Epithelial cell of proximal tubule (primary cell): ENCODE results near the gene SDK2. TPM values are rescaled to one million over a fixed set of nuclear protein-coding genes. Genes with fewer than 3 reads are reported as not detected.

Source experiments
- DNase-seq: peaks from one replicate; pipeline ENCODE4 v3.0.0-alpha.2; 2011; ENCODE audit warnings: low read depth
- H3K4me3 ChIP-seq: 2 replicates; pipeline ENCODE4 v1.5.1; 2011; ENCODE audit warnings: low read depth, mild to moderate bottlenecking, low read length
- total RNA-seq: library from RNA; depleted of rRNA; stranded (reverse); fragments of >200 nt; gene quantifications from 2 replicates; pipeline ENCODE4 v1.2.3, GENCODE V29; 2015
- TF ChIP-seq, protein P1 (sequence below): conservative IDR thresholded peaks from 2 replicates; pipeline ENCODE4 v1.5.1; 2012; ENCODE audit warnings: low read depth, mild to moderate bottlenecking, low read length

Gene SDK2
- total RNA-seq, 1 donor from 2014 or later: 0.12 TPM

DNA sequence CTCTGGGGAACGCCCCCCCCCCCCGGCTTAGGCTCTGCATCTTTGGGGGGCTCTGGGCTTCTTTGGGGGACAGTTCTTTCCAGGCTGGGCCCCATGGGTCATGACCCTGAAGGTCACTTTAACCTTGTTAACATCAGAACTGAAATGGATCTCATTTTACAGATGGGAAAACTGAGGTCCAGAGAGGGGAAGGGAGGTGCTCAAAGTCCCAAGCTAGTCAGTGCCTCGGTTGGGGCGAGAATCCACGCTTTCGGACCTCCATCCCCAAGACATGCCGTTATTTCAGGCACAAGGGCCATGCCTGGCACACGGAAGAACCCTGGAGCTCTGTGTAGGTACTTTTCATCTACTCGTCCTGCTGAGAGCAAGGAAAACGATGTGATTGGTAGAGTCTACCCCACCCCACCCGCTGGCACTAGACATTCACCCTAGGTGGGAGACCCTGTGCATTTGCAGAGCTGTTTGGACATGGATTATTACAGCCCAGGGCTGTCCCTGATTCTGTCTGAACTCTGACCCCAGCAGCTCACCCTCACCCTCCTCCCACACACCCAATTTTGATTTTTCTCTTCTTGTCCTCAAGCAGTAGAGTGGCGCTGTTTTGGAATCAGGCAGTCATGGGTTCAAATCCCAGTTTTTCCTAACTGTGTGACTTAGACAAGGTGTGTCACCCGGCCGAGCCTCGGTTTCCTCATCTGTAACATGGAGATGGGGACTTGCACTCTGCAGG lies 177.4 kb downstream of the SDK2 start:
- H3K4me3 ChIP-seq: no peak overlapping the region
- TF ChIP-seq, protein P1, sequence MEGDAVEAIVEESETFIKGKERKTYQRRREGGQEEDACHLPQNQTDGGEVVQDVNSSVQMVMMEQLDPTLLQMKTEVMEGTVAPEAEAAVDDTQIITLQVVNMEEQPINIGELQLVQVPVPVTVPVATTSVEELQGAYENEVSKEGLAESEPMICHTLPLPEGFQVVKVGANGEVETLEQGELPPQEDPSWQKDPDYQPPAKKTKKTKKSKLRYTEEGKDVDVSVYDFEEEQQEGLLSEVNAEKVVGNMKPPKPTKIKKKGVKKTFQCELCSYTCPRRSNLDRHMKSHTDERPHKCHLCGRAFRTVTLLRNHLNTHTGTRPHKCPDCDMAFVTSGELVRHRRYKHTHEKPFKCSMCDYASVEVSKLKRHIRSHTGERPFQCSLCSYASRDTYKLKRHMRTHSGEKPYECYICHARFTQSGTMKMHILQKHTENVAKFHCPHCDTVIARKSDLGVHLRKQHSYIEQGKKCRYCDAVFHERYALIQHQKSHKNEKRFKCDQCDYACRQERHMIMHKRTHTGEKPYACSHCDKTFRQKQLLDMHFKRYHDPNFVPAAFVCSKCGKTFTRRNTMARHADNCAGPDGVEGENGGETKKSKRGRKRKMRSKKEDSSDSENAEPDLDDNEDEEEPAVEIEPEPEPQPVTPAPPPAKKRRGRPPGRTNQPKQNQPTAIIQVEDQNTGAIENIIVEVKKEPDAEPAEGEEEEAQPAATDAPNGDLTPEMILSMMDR: no peak
- no peak for DNase-seq

DNA sequence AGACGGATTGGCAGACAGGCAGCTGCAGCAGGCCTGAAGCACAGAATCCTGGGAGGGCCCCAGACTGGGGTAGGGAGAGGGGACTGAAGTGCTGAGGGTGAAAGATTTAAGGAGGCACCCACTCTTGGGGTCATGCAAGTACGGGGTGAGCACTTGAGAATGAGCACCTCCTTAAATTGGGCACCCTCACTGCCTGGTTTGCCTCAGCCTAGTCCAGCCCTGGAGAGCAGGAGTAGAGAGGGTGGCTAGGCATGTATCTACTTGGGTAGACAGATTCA lies 178.4 kb downstream of the SDK2 start:
- no peak for DNase-seq
- H3K4me3 ChIP-seq: no peak overlapping the region
- TF ChIP-seq, protein P1: no peak

DNA sequence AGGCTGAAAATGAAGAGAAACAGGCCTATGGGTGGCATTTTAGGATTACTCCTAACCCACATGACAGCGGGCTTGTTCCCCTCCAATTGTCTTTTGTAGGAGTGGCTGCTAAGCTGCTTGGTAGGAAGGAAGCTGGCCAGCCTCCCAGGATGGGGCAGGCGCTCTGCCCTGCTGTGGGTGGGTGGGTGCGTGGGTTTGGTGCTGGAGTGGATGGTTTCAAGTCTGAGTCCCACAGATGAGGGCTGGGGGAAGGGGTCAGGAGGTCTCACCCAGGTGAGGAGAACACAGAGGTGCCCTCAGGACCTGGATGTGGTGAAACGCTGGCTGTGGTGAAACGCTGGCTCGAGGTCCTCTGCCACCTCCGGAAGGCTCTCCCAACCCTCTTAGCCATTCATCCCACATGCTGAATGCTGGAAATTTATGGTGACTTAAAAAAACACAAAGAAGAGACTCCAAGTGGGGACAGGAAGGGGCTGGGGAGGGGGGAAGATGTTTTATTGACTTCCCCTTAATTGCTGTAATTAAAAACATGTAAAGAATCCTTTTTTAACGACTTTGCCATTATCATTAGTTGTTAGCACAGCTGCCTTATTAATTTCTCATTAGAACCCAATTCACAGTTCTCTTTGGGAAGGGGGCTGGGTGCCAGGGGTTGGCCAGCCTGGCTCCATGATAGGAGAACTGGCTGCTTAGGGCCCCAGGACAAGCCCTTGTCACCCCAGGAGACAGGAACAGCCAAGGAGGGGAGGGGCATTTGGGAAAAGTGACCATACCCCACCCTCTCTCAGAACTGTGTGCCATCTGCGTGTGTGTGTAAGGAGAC lies 178.9 kb downstream of the SDK2 start:
- DNase-seq: no peak
- no peak overlapping the region for H3K4me3 ChIP-seq
- TF ChIP-seq, protein P1: no peak

DNA sequence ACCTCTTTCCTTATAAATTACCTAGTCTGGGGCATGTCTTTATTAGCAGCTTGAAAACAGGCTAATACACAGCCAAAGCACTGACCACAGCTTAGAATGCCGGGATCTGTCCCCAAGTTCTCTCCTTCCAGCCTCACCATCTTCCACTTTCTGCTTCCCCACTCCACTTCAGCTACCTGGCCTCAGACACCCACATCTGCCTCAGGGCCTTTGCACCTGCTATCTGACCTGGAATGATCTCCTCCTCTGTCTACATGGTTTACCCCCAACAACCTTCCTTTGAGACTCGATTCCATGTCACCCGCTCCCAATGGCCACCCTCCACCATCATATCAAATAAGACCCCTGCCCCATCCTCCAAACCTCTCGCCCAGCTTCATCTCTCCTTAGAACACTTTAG lies 179.8 kb downstream of the SDK2 start:
- no peak overlapping the region for H3K4me3 ChIP-seq
- TF ChIP-seq, protein P1: no peak
- DNase-seq: no peak

DNA sequence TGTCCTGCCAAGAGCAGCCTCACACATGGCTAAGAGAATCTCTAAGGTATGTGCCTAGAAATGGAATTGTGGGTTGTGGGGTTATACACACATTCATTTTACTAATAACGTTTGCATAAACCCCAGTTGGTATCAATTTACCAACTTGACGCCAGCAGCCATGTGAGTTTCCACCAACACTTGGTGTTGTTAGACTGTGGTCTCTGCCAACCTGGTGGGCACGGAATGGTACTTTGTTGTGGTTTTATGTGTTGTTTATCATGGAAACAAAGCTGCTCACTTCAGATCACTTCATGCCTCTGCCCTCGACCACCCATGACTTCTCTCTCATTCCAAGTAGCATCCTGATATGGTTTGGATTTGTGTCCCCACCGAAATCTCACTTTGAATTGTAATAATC lies 180.4 kb downstream of the SDK2 start:
- H3K4me3 ChIP-seq: no peak overlapping the region
- no peak for DNase-seq
- TF ChIP-seq, protein P1: no peak

DNA sequence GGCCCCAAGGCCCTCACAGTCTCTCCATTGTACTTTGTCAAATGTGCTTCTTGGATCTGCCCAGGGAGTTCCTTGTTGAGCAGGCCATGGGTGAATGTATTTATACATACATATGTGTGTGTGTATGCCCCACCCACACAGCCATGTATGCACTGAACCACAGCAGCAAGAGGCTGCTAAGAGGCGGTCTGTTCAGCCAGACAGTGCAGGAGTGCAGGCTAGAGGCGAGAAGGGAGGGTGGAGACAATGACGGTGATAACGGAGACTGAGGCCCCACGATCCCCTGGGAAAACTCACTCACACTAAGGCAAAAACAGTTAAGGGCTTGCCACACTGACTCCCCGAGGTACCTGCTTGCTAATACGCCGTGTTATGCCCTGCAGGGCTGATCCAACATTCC lies 181.4 kb downstream of the SDK2 start:
- TF ChIP-seq, protein P1: no peak
- no peak overlapping the region for H3K4me3 ChIP-seq
- DNase-seq: no peak
